Mucosa of descending colon (tissue), 3 donors: ENCODE results near the gene FKTN. TPM values are rescaled to one million over a fixed set of nuclear protein-coding genes. Genes with fewer than 3 reads are reported as not detected.

Source experiments
- ATAC-seq: fragments of 200-7000 bp; cut with Tn5 transposase; one replicate; pipeline ENCODE4 v1.9.1; 2020; ENCODE audit warnings: mild to moderate bottlenecking, moderate library complexity
- DNase-seq, 3 donors: peaks; one replicate each; pipeline ENCODE4 v3.0.0-alpha.2; 2020
- H3K36me3 ChIP-seq: fragments of 200-600 bp; one replicate; pipeline ENCODE4 v1.8.0; 2021; ENCODE audit warnings: low read depth, mild to moderate bottlenecking
- H3K4me1 ChIP-seq: fragments of 200-600 bp; one replicate; pipeline ENCODE4 v1.8.0; 2021; ENCODE audit warnings: low read depth, mild to moderate bottlenecking
- H3K4me3 ChIP-seq: fragments of 200-600 bp; one replicate; pipeline ENCODE4 v1.8.0; 2021; ENCODE audit warnings: mild to moderate bottlenecking
- H3K9me3 ChIP-seq: fragments of 200-600 bp; one replicate; pipeline ENCODE4 v1.8.0; 2021; ENCODE audit warnings: mild to moderate bottlenecking
- CTCF ChIP-seq: fragments of 200-600 bp; IDR thresholded peaks from one replicate; pipeline ENCODE4 v1.8.0; 2022; ENCODE audit warnings: antibody characterized with exemption, mild to moderate bottlenecking
- intact Hi-C, 2 donors: fragments of 100-400 bp; cut with DNase I in 1 of 2; cut with micrococcal nuclease in 1 of 2; formaldehyde crosslinking; loops; one replicate each; pipeline versions ENCODE4 v1.11.0 to v1.11.1; 2022; cut with DNase I, micrococcal nuclease
- total RNA-seq, 3 donors: library from RNA; stranded (reverse); fragmentation: NEBNext Ultra II Directional in 2 of 3; extraction: Animal tissue kit (Norgen Biotek cat#: 25700) in 2 of 3; gene quantifications; one replicate each; pipeline versions ENCODE4 v1.2.1 to v1.2.4, GENCODE V29; 2021 to 2023
- donor health status: DM: no; HTN: no; CAD: no; lungs with moderate emphysema.
- donor health status: DM: no; HTN: no; CAD: no.
- donor health status: DM: no; HTN: yes; CAD: no.

FKTN gene
- total RNA-seq, 3 donors from 2014 or later: 11.2 to 16.2 (median 15.1) TPM

- intact Hi-C loops: no loop called here
- H3K36me3 ChIP-seq: no peaks in the 10 kb centered on the region
Observed at GRCh38 chr9:105683688-105684275, 125.9 kb downstream of the FKTN start.

GRCh38 chr9:105686936-105687335, 129.0 kb downstream of the FKTN start:
- H3K4me3 ChIP-seq: no peak overlapping the region
- no peaks in the 10 kb centered on the region for H3K36me3 ChIP-seq
- intact Hi-C loops: no loop called here
- H3K9me3 ChIP-seq: no peaks in the 10 kb centered on the region
- DNase-seq: no peak
- H3K4me1 ChIP-seq: no peaks in the 10 kb centered on the region
- no peak for TF ChIP-seq CTCF
- no peak for ATAC-seq

More at GRCh38 chr9:105683688-105684275, 125.9 kb downstream of the FKTN start:
- Histone ChIP-seq H3K4me3 (no peak overlapping the region), H3K4me1 (no peaks in the 10 kb centered on the region), H3K9me3 (no peaks in the 10 kb centered on the region)
- ATAC-seq (no peak), DNase-seq (no peak)
- TF ChIP-seq CTCF: no peak

Other genes starting within 250 kb of the FKTN start
- gene FSD1L, start 110.1 kb upstream of the FKTN start, total RNA-seq: 1 to 10 TPM; 7.8 to 9.9 (median 9.9) TPM
- gene TAL2, start 104.3 kb downstream of the FKTN start, total RNA-seq: under 1 TPM in 1 of 3 donors, not detected in 2; 0.65 TPM
- 10 to 100 TPM; 19.3 to 36.8 (median 19.3) TPM for gene TMEM38B, start 136.4 kb downstream of the FKTN start, total RNA-seq